Erythroblast (primary cell): ENCODE data around the gene CMTR1.

Source experiments
- GATA1 ChIP-seq: IDR thresholded peaks from 2 replicates; pipeline ENCODE4 v1.6.1; 2011; ENCODE audit warnings: low read depth, mild to moderate bottlenecking, control low read depth, low read length, moderate library complexity
- POLR2A ChIP-seq: IDR thresholded peaks from 2 replicates; pipeline ENCODE4 v1.6.1; 2011; ENCODE audit warnings: mild to moderate bottlenecking, low read length

DNA sequence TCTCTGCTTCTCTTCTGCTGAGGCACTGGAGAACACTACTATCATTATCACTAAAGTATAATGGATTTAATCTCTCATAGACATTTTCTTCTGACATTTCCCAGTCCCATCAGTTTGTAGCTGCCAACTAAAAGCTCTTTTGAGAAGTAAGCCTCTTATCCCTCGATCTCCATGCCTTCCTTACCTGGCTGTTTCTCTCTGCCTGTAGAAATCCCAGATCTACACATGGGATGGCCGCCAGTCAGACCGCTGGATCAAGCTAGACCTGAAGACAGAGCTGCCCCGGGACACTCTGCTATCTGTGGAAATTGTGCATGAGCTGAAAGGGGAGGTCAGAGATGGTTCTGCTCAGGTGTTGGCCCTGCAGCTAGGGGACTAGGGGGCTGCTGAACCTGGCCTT is 41.3 kb downstream of the CMTR1 start:
- no peak for TF ChIP-seq POLR2A
- TF ChIP-seq GATA1 = no peak
